KMS-11 (cell line): ENCODE measurements around the gene ENG.

Experiments used
- H2AFZ ChIP-seq: fragments of 200-600 bp; sonication (generic); 2 replicates; pipeline ENCODE4 v1.6.1; 2016; ENCODE audit warnings: antibody characterized with exemption, mixed run types, low read depth
- H3K27ac ChIP-seq: fragments of 200-600 bp; sonication (generic); 2 replicates; pipeline ENCODE4 v1.6.1; 2016; ENCODE audit warnings: mild to moderate bottlenecking, mixed run types
- H3K27me3 ChIP-seq: fragments of 200-600 bp; sonication (generic); 2 replicates; pipeline ENCODE4 v1.6.1; 2017; ENCODE audit warnings: mild to moderate bottlenecking, low read depth, mixed run types, moderate library complexity; ENCODE audit not compliant: insufficient read depth
- H3K36me3 ChIP-seq: fragments of 200-600 bp; sonication (generic); 2 replicates; pipeline ENCODE4 v1.6.1; 2017; ENCODE audit warnings: mild to moderate bottlenecking, mixed run types; ENCODE audit not compliant: insufficient read depth
- H3K4me1 ChIP-seq: fragments of 200-600 bp; sonication (generic); 2 replicates; pipeline ENCODE4 v1.6.1; 2016; ENCODE audit warnings: mild to moderate bottlenecking, low read depth, mixed run types; ENCODE audit not compliant: poor library complexity, severe bottlenecking
- H3K4me2 ChIP-seq: fragments of 200-600 bp; sonication (generic); 2 replicates; pipeline ENCODE4 v1.7.0; 2016; ENCODE audit warnings: mild to moderate bottlenecking, mixed run types
- H3K4me3 ChIP-seq: fragments of 200-600 bp; sonication (generic); IDR thresholded peaks from 2 replicates; pipeline ENCODE4 v1.6.1; 2017; ENCODE audit warnings: low read depth, low read length, mixed read lengths; ENCODE audit not compliant: insufficient read depth
- H3K79me2 ChIP-seq: fragments of 200-600 bp; sonication (generic); 2 replicates; pipeline ENCODE4 v1.6.1; 2016; ENCODE audit warnings: low read depth, mixed run types; ENCODE audit not compliant: insufficient read depth
- H3K9ac ChIP-seq: fragments of 200-600 bp; sonication (generic); 2 replicates; pipeline ENCODE4 v1.6.1; 2016; ENCODE audit warnings: mild to moderate bottlenecking, mixed run types
- H4K20me1 ChIP-seq: fragments of 200-600 bp; sonication (generic); 2 replicates; pipeline ENCODE4 v1.6.1; 2016; ENCODE audit warnings: mild to moderate bottlenecking, mixed run types; ENCODE audit not compliant: insufficient read depth
- CTCF ChIP-seq: fragments of 200-600 bp; sonication (generic); conservative IDR thresholded peaks from 2 replicates; pipeline ENCODE4 v1.6.1; 2017; ENCODE audit warnings: low read depth, mild to moderate bottlenecking, antibody characterized with exemption, low read length, moderate library complexity, mixed read lengths

The ENG gene

GRCh38 chr9:127832248-127832647 is 22.2 kb downstream of the ENG start:
- H3K4me3 ChIP-seq: no peak overlapping the region
- H3K79me2 ChIP-seq: no peaks in the 10 kb centered on the region
- no peaks in the 10 kb centered on the region for H3K4me1 ChIP-seq
- no peaks in the 10 kb centered on the region for H3K36me3 ChIP-seq
- H3K27ac ChIP-seq: no peak overlapping the region
- TF ChIP-seq CTCF: no peak
- no peak overlapping the region for H2AFZ ChIP-seq
- no peaks in the 10 kb centered on the region for H4K20me1 ChIP-seq
- no peak overlapping the region for H3K4me2 ChIP-seq
- H3K9ac ChIP-seq: no peak overlapping the region
- H3K27me3 ChIP-seq: 0 out of 2 replicates have a peak, but pooled peaks cover 3% of the 10 kb centered on the region

- Histone ChIP-seq H3K27ac (no peak overlapping the region), H3K4me1 (no peaks in the 10 kb centered on the region), H3K36me3 (no peaks in the 10 kb centered on the region), H3K79me2 (no peaks in the 10 kb centered on the region), H3K9ac (no peak overlapping the region), H2AFZ (no peak overlapping the region), H3K4me3 (no peak overlapping the region), H3K4me2 (no peak overlapping the region), H4K20me1 (no peaks in the 10 kb centered on the region), H3K27me3 (no peaks in the 10 kb centered on the region)
- TF ChIP-seq CTCF: no peak
Measured at GRCh38 chr9:127829205-127829906, 25.1 kb downstream of the ENG start.

GRCh38 chr9:127828262-127829031 is 26.0 kb downstream of the ENG start:
- Histone ChIP-seq H3K79me2 (no peaks in the 10 kb centered on the region), H3K27me3 (no peaks in the 10 kb centered on the region), H3K4me3 (no peak overlapping the region), H2AFZ (no peak overlapping the region), H3K4me1 (no peaks in the 10 kb centered on the region), H3K27ac (no peak overlapping the region), H3K36me3 (no peaks in the 10 kb centered on the region), H3K9ac (no peak overlapping the region), H3K4me2 (no peak overlapping the region), H4K20me1 (no peaks in the 10 kb centered on the region)
- no peak for TF ChIP-seq CTCF

- Histone ChIP-seq H3K27ac (no peak overlapping the region), H4K20me1 (no peaks in the 10 kb centered on the region), H3K9ac (no peak overlapping the region), H3K4me3 (no peak overlapping the region), H2AFZ (no peak overlapping the region), H3K36me3 (no peaks in the 10 kb centered on the region), H3K4me1 (no peaks in the 10 kb centered on the region), H3K4me2 (no peak overlapping the region), H3K27me3 (no peaks in the 10 kb centered on the region), H3K79me2 (no peaks in the 10 kb centered on the region)
- no peak for TF ChIP-seq CTCF
Measured at GRCh38 chr9:127826253-127826913, 28.1 kb downstream of the ENG start.
